NCI-H2171 (cell line): ENCODE measurements around the gene DNAJC4.

Experiments
- DNase-seq: peaks from one replicate; lab custom pipeline; 2025; lab: John Stamatoyannopoulos, UW

Gene DNAJC4

GRCh38 chr11:64278576-64279190 lies 48.3 kb downstream of the DNAJC4 start:
- no peak for DNase-seq

DNA sequence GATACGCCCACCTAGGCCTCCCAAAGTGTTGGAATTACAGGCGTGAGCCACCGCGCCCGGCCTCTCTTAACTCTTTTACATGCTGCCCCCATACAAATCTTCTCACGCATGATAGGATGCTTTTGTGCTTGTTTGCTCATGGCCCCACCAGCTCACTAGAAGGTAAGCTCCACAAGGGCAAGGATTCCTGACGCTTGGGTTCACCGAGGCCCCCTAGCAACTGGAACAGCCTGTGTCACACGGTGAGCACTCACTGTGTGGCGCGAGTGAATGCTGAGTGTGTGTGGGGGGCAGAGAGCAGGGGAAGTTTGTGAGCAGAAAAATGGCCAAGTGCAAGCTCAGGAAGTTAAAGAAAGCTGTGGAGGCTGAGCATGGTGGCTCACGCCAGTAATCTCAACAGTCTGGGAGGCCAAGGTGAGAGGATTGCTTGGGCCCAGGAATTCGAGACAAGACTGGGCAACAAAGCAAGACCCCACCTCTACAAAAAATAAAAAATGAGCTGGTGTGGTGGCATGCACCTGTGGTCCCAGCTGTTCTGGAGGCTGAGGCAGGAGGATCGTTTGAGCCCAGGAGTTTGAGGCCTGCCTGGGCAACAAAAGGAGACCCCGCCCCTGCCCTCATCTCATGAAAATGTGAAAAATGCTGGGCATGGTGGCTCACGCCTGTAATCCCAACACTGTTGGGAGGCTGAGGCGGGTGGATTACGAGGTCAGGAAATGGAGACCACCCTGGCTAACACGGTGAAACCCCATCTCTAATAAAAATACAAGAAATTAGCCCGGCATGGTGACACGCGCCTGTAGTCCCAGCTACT lies 51.8 kb downstream of the DNAJC4 start:
- no peak for DNase-seq

GRCh38 chr11:64283092-64283491 lies 52.7 kb downstream of the DNAJC4 start:
- no peak for DNase-seq
